ENCODE measurements around the gene C5orf22.
"Not testable (repeated sequence)": the region's sequence is repeated elsewhere in the genome, so short reads cannot be mapped to it uniquely, and the experiment has no call there.

C5orf22 gene

DNA sequence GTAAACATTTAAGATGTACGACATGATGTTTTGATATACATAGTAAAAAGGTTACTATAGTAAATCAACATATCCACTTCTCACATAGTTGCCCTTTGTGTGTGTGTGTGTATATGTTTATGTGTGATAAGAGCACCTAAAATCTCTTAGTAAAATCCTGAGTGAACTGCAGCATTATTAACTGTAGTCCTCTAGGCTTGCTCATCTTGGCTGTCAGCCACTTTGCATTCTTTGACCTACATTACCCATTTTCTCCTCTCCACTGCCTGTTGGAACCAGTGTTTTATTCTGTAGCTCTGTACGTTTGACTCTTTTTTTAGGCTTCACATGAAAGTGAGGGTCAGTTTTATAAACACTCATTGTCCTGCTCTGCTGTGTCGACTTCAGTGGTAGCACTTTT, 24.4 kb downstream of the C5orf22 start:
- DNase-seq = no peak

GRCh38 chr5:31559942-31560341, 27.8 kb downstream of the C5orf22 start:
- DNase-seq = no peak

DNA sequence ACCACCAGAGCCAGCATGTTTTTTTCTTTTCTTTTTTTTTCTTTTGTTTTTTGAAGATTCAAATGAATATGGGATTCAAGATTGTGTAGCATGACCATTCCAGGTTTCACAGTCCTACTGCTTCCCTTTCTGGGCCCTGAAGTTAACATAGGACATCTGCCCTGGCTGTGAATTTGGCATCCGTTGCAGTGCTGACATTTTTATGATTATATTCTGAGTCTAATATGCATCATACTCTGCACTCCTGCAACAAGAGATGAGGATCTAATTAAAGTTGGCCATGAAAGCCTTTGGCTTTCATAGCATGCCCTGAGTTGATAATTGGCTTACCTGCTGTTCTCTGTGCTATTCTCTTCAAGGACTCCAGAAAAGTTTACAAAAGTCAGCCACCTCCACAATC, 29.8 kb downstream of the C5orf22 start:
- no peak for DNase-seq

DNA sequence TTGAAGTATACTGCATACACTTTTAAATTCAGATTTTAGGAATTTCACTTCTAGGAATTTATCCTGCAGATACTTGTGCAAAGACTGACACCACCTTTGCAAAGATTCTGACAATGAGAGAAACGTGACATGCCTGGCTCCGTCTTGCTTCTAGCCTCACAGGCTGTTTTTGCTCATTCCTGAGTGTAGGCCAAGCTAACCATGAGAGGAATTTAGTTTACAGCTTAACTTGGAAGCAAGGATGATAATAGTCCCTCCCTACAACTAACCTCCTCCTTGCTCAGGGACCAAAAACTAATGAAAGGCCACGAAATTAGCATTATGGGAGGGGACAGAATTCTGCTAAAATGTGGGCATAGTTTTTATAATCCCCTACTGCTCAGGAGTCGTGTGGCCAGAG, 31.1 kb downstream of the C5orf22 start:
- no peak for DNase-seq

DNA sequence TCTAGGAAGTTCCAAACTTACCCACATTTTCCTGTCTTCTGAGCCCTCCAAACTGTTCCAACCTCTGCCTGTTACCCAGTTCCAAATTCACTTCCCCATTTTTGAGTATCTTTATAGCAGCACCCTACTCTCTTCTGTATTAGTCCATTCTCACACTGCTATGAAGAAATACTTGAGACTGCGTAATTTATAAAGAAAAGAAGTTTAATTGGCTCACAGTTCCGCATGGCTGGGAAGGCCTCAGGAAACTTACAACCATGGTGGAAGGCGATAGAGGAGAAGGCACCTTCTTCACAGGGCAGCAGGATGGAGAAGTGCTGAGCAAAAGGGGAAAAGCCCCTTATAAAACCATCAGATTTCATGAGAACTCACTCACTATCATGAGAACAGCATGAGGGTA, 34.3 kb downstream of the C5orf22 start:
- not testable (repeated sequence) for DNase-seq

DNA sequence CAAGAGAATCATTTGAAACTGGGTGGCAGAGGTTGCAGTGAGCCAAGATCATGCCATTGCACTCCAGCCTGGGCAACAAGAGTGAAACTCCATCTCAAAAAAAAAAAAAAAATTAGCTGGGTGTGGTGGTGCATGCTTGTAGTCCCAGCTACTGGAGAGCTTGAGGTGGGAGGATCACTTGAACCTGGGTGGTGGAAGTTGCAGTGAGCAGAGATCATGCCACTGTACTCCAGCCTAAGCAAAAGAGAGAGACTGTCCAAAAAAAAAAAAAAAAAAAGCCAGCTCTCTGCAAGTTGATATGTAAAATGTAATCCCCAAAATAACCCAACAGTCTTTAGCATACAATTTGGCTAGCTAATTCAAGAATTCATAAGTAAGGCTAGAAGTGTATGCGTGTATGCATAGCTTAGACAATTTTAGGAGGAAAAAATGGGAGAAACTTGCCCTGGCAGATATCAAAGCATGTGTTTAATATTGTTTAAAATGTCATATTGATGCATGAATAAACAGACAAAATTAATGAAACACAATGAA, 36.3 kb downstream of the C5orf22 start:
- no peak for DNase-seq

- DNase-seq = no peak
These were observed 37.0 kb downstream of the C5orf22 start for GRCh38 chr5:31569068-31569467.

DNA sequence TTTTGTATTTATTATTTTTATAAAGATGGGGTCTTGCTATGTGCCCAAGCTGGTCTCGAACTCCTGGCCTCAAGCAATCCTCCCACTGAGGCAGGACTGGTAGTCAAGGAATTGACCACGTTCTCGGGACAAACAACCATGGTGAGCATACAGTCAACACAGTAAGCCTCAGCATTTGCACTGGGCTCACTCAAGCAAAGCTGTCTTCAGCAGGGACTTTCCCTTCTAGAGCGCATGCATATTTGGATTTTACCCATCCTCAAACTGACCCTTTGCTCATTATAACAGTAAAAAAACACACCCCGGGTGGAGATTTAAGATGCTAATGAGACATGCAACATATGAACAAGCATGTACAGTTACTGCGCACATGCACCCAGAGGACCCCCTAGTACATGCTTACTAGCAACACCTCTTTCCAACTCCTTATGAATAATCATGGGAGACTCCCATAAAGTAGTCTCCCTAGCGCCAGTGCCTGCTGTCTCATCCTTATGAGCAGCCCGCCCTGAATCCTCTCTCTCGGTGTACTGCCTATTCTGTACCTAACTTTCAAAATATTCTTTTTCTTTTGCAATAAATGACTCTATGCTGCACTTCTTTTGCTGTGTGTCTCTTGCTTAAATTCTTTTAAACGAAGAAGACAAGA, 41.5 kb downstream of the C5orf22 start:
- DNase-seq = no peak

- DNase-seq = no peak
These were observed 42.7 kb downstream of the C5orf22 start for GRCh38 chr5:31574772-31575171.

GRCh38 chr5:31577438-31577837, 45.3 kb downstream of the C5orf22 start:
- DNase-seq = no peak

DNA sequence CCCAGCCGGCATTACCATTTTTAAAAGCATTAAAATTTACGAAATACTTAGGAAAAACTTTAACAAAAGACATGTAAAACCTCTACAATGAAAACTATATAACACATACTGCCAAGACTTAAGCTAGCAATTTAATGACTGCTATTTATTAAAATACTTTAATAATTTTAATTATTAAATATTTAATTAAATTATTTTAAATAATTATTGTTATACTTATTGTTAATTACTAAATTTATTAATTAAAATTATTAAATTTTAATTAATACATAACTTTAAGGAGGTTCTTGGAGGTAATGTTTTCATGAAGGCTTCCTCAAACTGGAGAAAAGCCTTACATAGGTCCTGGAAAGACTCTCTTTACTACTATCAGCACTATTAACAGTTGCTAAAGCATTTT, 47.5 kb downstream of the C5orf22 start:
- no peak for DNase-seq

GRCh38 chr5:31581498-31582099, 49.5 kb downstream of the C5orf22 start:
- no peak for DNase-seq

GRCh38 chr5:31583129-31583528, 51.0 kb downstream of the C5orf22 start:
- no peak for DNase-seq

DNA sequence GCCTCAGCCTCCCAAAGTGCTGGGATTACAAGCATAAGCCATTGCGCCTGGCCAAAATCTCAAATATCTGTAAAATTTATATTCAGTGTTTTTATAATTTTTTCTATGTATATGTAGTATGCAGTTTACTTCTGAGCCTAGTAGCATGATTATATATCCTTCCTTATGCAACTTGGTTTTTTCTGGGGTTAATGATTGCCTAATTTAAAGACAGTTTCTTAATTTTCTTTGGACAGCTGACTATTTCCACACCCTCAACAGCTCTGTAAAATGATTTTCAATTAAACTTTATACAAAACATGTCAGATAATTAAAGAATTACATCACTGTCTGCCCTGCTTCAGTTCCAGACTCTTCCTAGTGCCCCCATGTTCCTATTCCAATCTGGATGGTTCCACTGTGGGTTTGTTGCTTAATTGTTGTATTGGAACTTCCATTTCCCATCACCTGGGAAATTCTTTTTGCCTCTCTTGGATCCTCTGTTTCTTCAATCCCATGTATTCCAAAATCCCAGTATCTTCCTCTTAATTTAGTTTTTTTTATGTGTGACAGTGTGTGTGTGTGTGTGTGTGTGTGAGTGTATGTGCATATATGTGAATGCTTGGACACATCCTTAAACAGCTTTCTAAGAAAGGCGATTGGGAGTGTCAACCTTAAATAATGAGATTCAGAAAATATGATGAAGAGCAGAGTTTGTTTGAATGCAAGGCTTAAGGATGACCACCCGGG, 53.2 kb downstream of the C5orf22 start:
- DNase-seq = no peak

GRCh38 chr5:31585895-31586270, 53.8 kb downstream of the C5orf22 start:
- no peak for DNase-seq

DNA sequence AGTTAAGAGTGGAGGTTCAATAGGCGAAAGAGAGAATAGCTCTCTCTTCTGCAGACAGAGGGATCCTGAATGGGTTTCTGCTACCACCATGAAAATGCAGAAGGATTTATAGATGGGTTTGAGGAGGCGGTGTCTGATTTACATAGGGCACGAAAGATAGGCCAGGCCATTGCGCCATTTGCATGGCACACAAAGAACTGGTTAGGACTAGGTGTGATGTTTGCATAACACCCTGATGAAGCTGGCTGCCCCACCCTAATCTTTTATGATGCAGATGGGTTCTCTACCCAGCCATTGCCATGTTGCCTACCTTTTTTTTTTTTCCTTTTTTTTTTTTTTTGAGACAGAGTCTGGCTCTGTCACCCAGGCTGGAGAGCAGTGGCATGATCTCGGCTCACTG, 55.4 kb downstream of the C5orf22 start:
- DNase-seq = no peak

DNA sequence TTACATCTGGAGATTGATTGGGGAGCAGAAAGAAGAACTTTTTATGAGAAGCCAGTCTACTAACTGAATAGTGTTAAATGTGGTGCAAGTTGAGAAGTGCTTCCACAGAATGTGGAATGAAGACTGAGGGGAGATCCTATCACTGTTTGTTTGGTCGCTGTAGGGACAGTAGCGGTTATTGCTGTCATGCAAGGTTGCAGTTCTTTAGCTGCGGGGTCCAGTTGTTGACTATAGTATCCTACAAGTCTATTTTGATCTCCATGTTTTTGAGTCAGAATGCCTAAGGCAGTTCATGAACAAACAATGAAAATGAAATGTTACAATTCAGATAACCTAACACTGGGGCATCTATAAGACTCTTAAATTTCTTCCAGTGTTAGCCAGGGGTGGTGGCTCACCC, 61.6 kb downstream of the C5orf22 start:
- no peak for DNase-seq

GRCh38 chr5:31596354-31596753, 64.3 kb downstream of the C5orf22 start:
- no peak for DNase-seq

- no peak for DNase-seq
These were observed 66.8 kb downstream of the C5orf22 start for GRCh38 chr5:31598640-31599611.

GRCh38 chr5:31602305-31602704, 70.2 kb downstream of the C5orf22 start:
- DNase-seq = not testable (repeated sequence)

GRCh38 chr5:31604240-31604639, 72.1 kb downstream of the C5orf22 start:
- no peak for DNase-seq

GRCh38 chr5:31604644-31605043, 72.5 kb downstream of the C5orf22 start:
- no peak for DNase-seq
